ENCODE data around the gene IL11.

GRCh38 chr19:55354698-55355212, 15.5 kb downstream of the IL11 start, which contains the start of gene COX6B2:
- no peak for TF ChIP-seq POLR2A (IDR thresholded peaks at IDR 0.05)
- TF ChIP-seq CTCF (IDR thresholded peaks at IDR 0.05): no peak
